T47D (cell line): ENCODE measurements around the gene ATP5ME.

Experiments used
- DNase-seq, 2 experiments: peaks; one replicate each; pipeline versions ENCODE4 v3.0.0 to v3.0.0-alpha.2; 2011 to 2012; ENCODE audit warnings: low read depth in 1 of 2, low spot score in 1 of 2
- JUND ChIP-seq: IDR thresholded peaks from 2 replicates; pipeline ENCODE4 v1.6.1; 2012; ENCODE audit warnings: low read depth
- in situ Hi-C: cut with HindIII; loops from 2 replicates; pipeline ENCODE4 v1.10.0; 2016; ENCODE audit warnings: low sequenced_read_pairs, low pct_unique_long_range_greater_than_20kb

ATP5ME gene

GRCh38 chr4:685679-686412, 11.8 kb upstream of the ATP5ME start:
- in situ Hi-C loops, result no loop called here
- TF ChIP-seq JUND, result no peak
- no peak for DNase-seq

GRCh38 chr4:684623-685327, 10.7 kb upstream of the ATP5ME start:
- in situ Hi-C loops, result no loop called here
- TF ChIP-seq JUND, result no peak
- DNase-seq, result no peak

GRCh38 chr4:683982-684622, 10.0 kb upstream of the ATP5ME start:
- TF ChIP-seq JUND, result no peak
- DNase-seq, result peak; percentile 62 to 66
- in situ Hi-C loops, result no loop called here

- in situ Hi-C loops, result no loop called here
- TF ChIP-seq JUND, result no peak
- no peak for DNase-seq
These were observed 9.3 kb upstream of the ATP5ME start for GRCh38 chr4:683247-683897.

- no peak for DNase-seq
- no peak for TF ChIP-seq JUND
- in situ Hi-C loops, result no loop called here
These were observed 8.6 kb upstream of the ATP5ME start for GRCh38 chr4:682490-683172.

GRCh38 chr4:681736-682451, 7.8 kb upstream of the ATP5ME start:
- DNase-seq, result peak in 1 of 2 experiments; percentile 37
- in situ Hi-C loops, result no loop called here
- no peak for TF ChIP-seq JUND

- in situ Hi-C loops, result no loop called here
- no peak for DNase-seq
- TF ChIP-seq JUND, result no peak
These were observed 7.0 kb upstream of the ATP5ME start for GRCh38 chr4:680928-681645.

- TF ChIP-seq JUND, result no peak
- in situ Hi-C loops, result no loop called here
- DNase-seq, result no peak
These were observed 6.5 kb upstream of the ATP5ME start for GRCh38 chr4:680551-680927.

- DNase-seq, result no peak
- in situ Hi-C loops, result no loop called here
- no peak for TF ChIP-seq JUND
These were observed 6.0 kb upstream of the ATP5ME start for GRCh38 chr4:680091-680490.

- no peak for TF ChIP-seq JUND
- DNase-seq, result no peak
- in situ Hi-C loops, result no loop called here
These were observed 5.6 kb upstream of the ATP5ME start for GRCh38 chr4:679629-680028.

GRCh38 chr4:679104-679481, 5.0 kb upstream of the ATP5ME start:
- in situ Hi-C loops, result no loop called here
- no peak for DNase-seq
- TF ChIP-seq JUND, result no peak
